ENCODE measurements around the gene ELAVL1.
"Not testable (repeated sequence)": the region's sequence is repeated elsewhere in the genome, so short reads cannot be mapped to it uniquely, and the experiment has no call there.

Gene ELAVL1

GRCh38 chr19:8028951-8029491 lies 23.6 kb upstream of the ELAVL1 start:
- Histone ChIP-seq H4K20me1 (ENCODE audit: insufficient read depth, low read length) (no peaks in the 10 kb centered on the region), H3K4me3 (ENCODE audit: low read length) (no peak overlapping the region), H3K4me2 (ENCODE audit: low read depth, low read length) (no peak overlapping the region), H3K79me2 (ENCODE audit: low read length) (no peaks in the 10 kb centered on the region), H3K27ac (ENCODE audit: low read length) (no peak overlapping the region), H3K9me3 (replicated peaks; ENCODE audit: insufficient read depth, low read length) (no peaks in the 10 kb centered on the region), H2AFZ (ENCODE audit: low read length) (no peak overlapping the region), H3F3A (ENCODE audit: insufficient read depth, low read length) (no peaks in the 10 kb centered on the region), H3K4me1 (ENCODE audit: low read length) (no peaks in the 10 kb centered on the region), H3K9me2 (replicated peaks; ENCODE audit: insufficient read depth, low read length) (no peaks in the 10 kb centered on the region), H3K27me3 (replicated peaks; ENCODE audit: insufficient read depth, low read length) (peaks cover 82% of the 10 kb centered on the region), H3K9ac (ENCODE audit: low read length) (no peak overlapping the region), H3K36me3 (replicated peaks; ENCODE audit: insufficient read depth, low read length) (no peaks in the 10 kb centered on the region)
- TF ChIP-seq CTCF (IDR thresholded peaks at IDR 0.05; ENCODE audit: low read length) (no peak), EZH2phosphoT487 (IDR thresholded peaks at IDR 0.05; ENCODE audit: low read length) (no peak), EZH2 (optimal IDR thresholded peaks at IDR 0.05; ENCODE audit: low read depth, low read length) (no peak)
- DNase-seq, result no peak

- Histone ChIP-seq H2AFZ (ENCODE audit: low read length) (no peak overlapping the region), H3K27ac (ENCODE audit: low read length) (no peak overlapping the region), H3F3A (ENCODE audit: insufficient read depth, low read length) (no peaks in the 10 kb centered on the region), H3K27me3 (replicated peaks; ENCODE audit: insufficient read depth, low read length) (peaks cover 83% of the 10 kb centered on the region), H3K79me2 (ENCODE audit: low read length) (no peaks in the 10 kb centered on the region), H3K9me3 (replicated peaks; ENCODE audit: insufficient read depth, low read length) (no peaks in the 10 kb centered on the region), H3K36me3 (replicated peaks; ENCODE audit: insufficient read depth, low read length) (no peaks in the 10 kb centered on the region), H4K20me1 (ENCODE audit: insufficient read depth, low read length) (no peaks in the 10 kb centered on the region), H3K4me1 (ENCODE audit: low read length) (no peaks in the 10 kb centered on the region), H3K4me3 (ENCODE audit: low read length) (no peak overlapping the region), H3K9me2 (replicated peaks; ENCODE audit: insufficient read depth, low read length) (no peaks in the 10 kb centered on the region), H3K4me2 (ENCODE audit: low read depth, low read length) (no peak overlapping the region), H3K9ac (ENCODE audit: low read length) (no peak overlapping the region)
- TF ChIP-seq EZH2 (optimal IDR thresholded peaks at IDR 0.05; ENCODE audit: low read depth, low read length) (no peak), CTCF (IDR thresholded peaks at IDR 0.05; ENCODE audit: low read length) (no peak), EZH2phosphoT487 (IDR thresholded peaks at IDR 0.05; ENCODE audit: low read length) (no peak)
- DNase-seq, result no peak
Observed at GRCh38 chr19:8025316-8025715, 19.9 kb upstream of the ELAVL1 start.

- not testable (repeated sequence) for H3K4me1 ChIP-seq (ENCODE audit: low read length); H4K20me1 ChIP-seq (ENCODE audit: insufficient read depth, low read length); H3K36me3 ChIP-seq (replicated peaks; ENCODE audit: insufficient read depth, low read length); H3K4me3 ChIP-seq (ENCODE audit: low read length); H3K27ac ChIP-seq (ENCODE audit: low read length); H3K4me2 ChIP-seq (ENCODE audit: low read depth, low read length); H3K9ac ChIP-seq (ENCODE audit: low read length); H3F3A ChIP-seq (ENCODE audit: insufficient read depth, low read length); H3K9me3 ChIP-seq (replicated peaks; ENCODE audit: insufficient read depth, low read length); H3K9me2 ChIP-seq (replicated peaks; ENCODE audit: insufficient read depth, low read length); H3K79me2 ChIP-seq (ENCODE audit: low read length); DNase-seq; H2AFZ ChIP-seq (ENCODE audit: low read length)
- H3K27me3 ChIP-seq (replicated peaks; ENCODE audit: insufficient read depth, low read length), result peaks cover 76% of the 10 kb centered on the region
Observed at GRCh38 chr19:8024256-8024655, 18.8 kb upstream of the ELAVL1 start.

GRCh38 chr19:8023371-8023770 lies 17.9 kb upstream of the ELAVL1 start:
- no peak overlapping the region for H2AFZ ChIP-seq (ENCODE audit: low read length)
- no peak for TF ChIP-seq EZH2 (optimal IDR thresholded peaks at IDR 0.05; ENCODE audit: low read depth, low read length)
- H3K27me3 ChIP-seq (replicated peaks; ENCODE audit: insufficient read depth, low read length), result peaks cover 71% of the 10 kb centered on the region
- DNase-seq, result no peak
- H3K79me2 ChIP-seq (ENCODE audit: low read length), result no peaks in the 10 kb centered on the region
- H3K36me3 ChIP-seq (replicated peaks; ENCODE audit: insufficient read depth, low read length), result no peaks in the 10 kb centered on the region
- H3K4me1 ChIP-seq (ENCODE audit: low read length), result no peaks in the 10 kb centered on the region
- H3K9me2 ChIP-seq (replicated peaks; ENCODE audit: insufficient read depth, low read length), result no peaks in the 10 kb centered on the region
- no peaks in the 10 kb centered on the region for H3K9me3 ChIP-seq (replicated peaks; ENCODE audit: insufficient read depth, low read length)
- H3K9ac ChIP-seq (ENCODE audit: low read length), result no peak overlapping the region
- no peaks in the 10 kb centered on the region for H4K20me1 ChIP-seq (ENCODE audit: insufficient read depth, low read length)
- no peak overlapping the region for H3K4me2 ChIP-seq (ENCODE audit: low read depth, low read length)
- no peak overlapping the region for H3K4me3 ChIP-seq (ENCODE audit: low read length)
- H3F3A ChIP-seq (ENCODE audit: insufficient read depth, low read length), result no peaks in the 10 kb centered on the region
- H3K27ac ChIP-seq (ENCODE audit: low read length), result no peak overlapping the region

Measured in MM.1S (cell line).